Measurements from ENCODE around the gene DSP.

- TF ChIP-seq CTCF (IDR thresholded peaks at IDR 0.05; ENCODE audit: poor library complexity, severe bottlenecking) = no peak
- no peak for TF ChIP-seq TAF1 (IDR thresholded peaks at IDR 0.05; ENCODE audit: low read depth)
- no peak for TF ChIP-seq RAD21 (conservative IDR thresholded peaks at IDR 0.05)
- no peak for TF ChIP-seq POLR2AphosphoS5 (IDR thresholded peaks at IDR 0.05)
- no peak for TF ChIP-seq EZH2 (IDR thresholded peaks at IDR 0.05; ENCODE audit: borderline replicate concordance, insufficient read depth, low read length, poor library complexity, severe bottlenecking)
- TF ChIP-seq SMC3 (conservative IDR thresholded peaks at IDR 0.05; ENCODE audit: poor library complexity) = no peak
- TF ChIP-seq MXI1 (conservative IDR thresholded peaks at IDR 0.05; ENCODE audit: poor library complexity, severe bottlenecking) = no peak
Observed at GRCh38 chr6:7502743-7503142, 38.7 kb upstream of the DSP start.

Data from neural cell (in vitro differentiated cells).